Testis (tissue), 3 donors: Measurements from ENCODE around the gene SLC2A5. TPM values are rescaled to one million over a fixed set of nuclear protein-coding genes. Genes with fewer than 3 reads are reported as not detected.

Source experiments
- DNase-seq: peaks from one replicate; pipeline ENCODE4 v3.0.0-alpha.2; 2019
- H3K27ac ChIP-seq, 2 donors: fragments of 200-600 bp; sonication (generic); one replicate each; pipeline ENCODE4 v1.5.1; 2019
- H3K27me3 ChIP-seq: fragments of 200-600 bp; sonication (generic); one replicate; pipeline ENCODE4 v1.5.1; 2019
- H3K36me3 ChIP-seq: fragments of 200-600 bp; sonication (generic); one replicate; pipeline ENCODE4 v1.5.1; 2017; ENCODE audit warnings: low read depth; ENCODE audit errors: missing control alignments
- H3K4me1 ChIP-seq: fragments of 200-600 bp; sonication (generic); one replicate; pipeline ENCODE4 v1.5.1; 2019
- H3K4me3 ChIP-seq, 2 donors: fragments of 200-600 bp; sonication (generic); one replicate each; pipeline ENCODE4 v1.5.1; 2017 to 2019
- H3K9me3 ChIP-seq: fragments of 200-600 bp; sonication (generic); one replicate; pipeline ENCODE4 v1.5.1; 2017
- CTCF ChIP-seq, 3 experiments: fragments of 450-650 bp in 2 of 3; fragments of 200-600 bp in 1 of 3; sonication (generic) in 1 of 3; IDR thresholded peaks; one replicate each; pipeline ENCODE4 v1.5.1; 2016 to 2019; ENCODE audit warnings: antibody characterized with exemption in 3 of 3, mild to moderate bottlenecking in 2 of 3, moderate library complexity in 1 of 3
- POLR2A ChIP-seq: fragments of 450-650 bp; IDR thresholded peaks from one replicate; pipeline ENCODE4 v1.6.1; 2017; ENCODE audit warnings: antibody characterized with exemption, mild to moderate bottlenecking, moderate library complexity
- WGBS, 2 donors: methylation state at CpG; one replicate each; pipeline ENCODE4 v1.1.5; 2018; 5-methylcytosine and 5-hydroxymethylcytosine counted together
- intact Hi-C: fragments of 100-400 bp; cut with DNase I; formaldehyde crosslinking; loops from one replicate; pipeline ENCODE4 v1.15.1; 2023; ENCODE audit warnings: low total_unique reads
- polyA plus RNA-seq: library from polyadenylated mRNA; stranded (reverse); fragments of 350-450 nt; fragmentation: Illumina TruSeq; extraction: RNeasy Lipid Tissue Mini Kit (QIAGEN cat#74804); gene quantifications from one replicate; pipeline ENCODE4 v1.2.3, GENCODE V29; 2014; ENCODE audit warnings: low read depth, low replicate concordance; ENCODE audit not compliant: insufficient read depth
- total RNA-seq, 2 donors: library from RNA; depleted of rRNA; stranded (reverse); fragments of >200 nt; gene quantifications; one replicate each; pipeline ENCODE4 v1.2.3, GENCODE V29; 2016

SLC2A5 gene
- total and polyA plus RNA-seq, 3 donors from 2014 or later, result 74.1 to 230 (median 90.5) TPM

- Histone ChIP-seq H3K27ac (peak overlapping the region; percentile 76 to 78), H3K9me3 (no peaks in the 10 kb centered on the region), H3K27me3 (no peaks in the 10 kb centered on the region), H3K36me3 (no peaks in the 10 kb centered on the region), H3K4me1 (peaks cover 54% of the 10 kb centered on the region), H3K4me3 (no peak overlapping the region)
- no peak for TF ChIP-seq POLR2A
- TF ChIP-seq CTCF (IDR thresholded peaks at IDR 0.05), result no peak
- intact Hi-C loops, result no loop called here
- WGBS, 2 donors, result 52 to 63% methylated on average over 19 to 24 of the region's 24 CpGs
- peak; percentile 87 for DNase-seq
These were observed 2.3 kb downstream of the SLC2A5 start for GRCh38 chr1:9066945-9067807.

GRCh38 chr1:9065213-9065751 is 4.2 kb downstream of the SLC2A5 start:
- peak overlapping the region; percentile 76 to 78 for H3K27ac ChIP-seq
- 23 to 34% methylated on average over 3 to 7 of the region's 7 CpGs for WGBS, 2 donors
- peaks cover 57% of the 10 kb centered on the region for H3K4me1 ChIP-seq
- H3K4me3 ChIP-seq, result no peak overlapping the region
- no peaks in the 10 kb centered on the region for H3K27me3 ChIP-seq
- intact Hi-C loops, result no loop called here
- H3K9me3 ChIP-seq, result no peaks in the 10 kb centered on the region
- TF ChIP-seq POLR2A (no peak), CTCF (IDR thresholded peaks at IDR 0.05) (no peak)
- H3K36me3 ChIP-seq, result no peaks in the 10 kb centered on the region
- DNase-seq, result peak; percentile 83

DNA sequence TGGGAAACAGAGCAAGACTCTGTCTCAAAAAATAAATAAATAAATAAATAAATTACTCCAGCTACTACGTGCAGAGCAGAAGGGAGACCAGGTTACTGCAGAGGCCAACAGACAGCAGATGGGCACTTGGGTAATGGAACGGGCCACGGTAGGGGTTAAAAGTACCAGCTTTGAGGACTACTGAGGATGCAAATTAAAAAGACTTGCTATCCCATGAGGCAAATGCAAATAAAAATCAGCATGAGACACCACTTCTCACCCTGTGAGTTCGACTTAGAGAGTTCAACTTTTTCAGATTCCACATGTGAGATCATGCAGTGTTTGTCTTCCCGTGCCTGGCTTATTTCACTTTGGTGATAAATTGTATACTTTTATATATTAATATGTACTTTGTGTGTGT is 6.6 kb downstream of the SLC2A5 start:
- 62 to 67% methylated on average over 5 of the region's 5 CpGs for WGBS, 2 donors
- no peak overlapping the region for H3K27ac ChIP-seq
- no peaks in the 10 kb centered on the region for H3K9me3 ChIP-seq
- no peak for DNase-seq
- TF ChIP-seq CTCF (IDR thresholded peaks at IDR 0.05) (no peak), POLR2A (no peak)
- H3K27me3 ChIP-seq, result no peaks in the 10 kb centered on the region
- intact Hi-C loops, result no loop called here
- H3K4me3 ChIP-seq, result no peak overlapping the region
- H3K4me1 ChIP-seq, result peaks cover 49% of the 10 kb centered on the region
- no peaks in the 10 kb centered on the region for H3K36me3 ChIP-seq

DNA sequence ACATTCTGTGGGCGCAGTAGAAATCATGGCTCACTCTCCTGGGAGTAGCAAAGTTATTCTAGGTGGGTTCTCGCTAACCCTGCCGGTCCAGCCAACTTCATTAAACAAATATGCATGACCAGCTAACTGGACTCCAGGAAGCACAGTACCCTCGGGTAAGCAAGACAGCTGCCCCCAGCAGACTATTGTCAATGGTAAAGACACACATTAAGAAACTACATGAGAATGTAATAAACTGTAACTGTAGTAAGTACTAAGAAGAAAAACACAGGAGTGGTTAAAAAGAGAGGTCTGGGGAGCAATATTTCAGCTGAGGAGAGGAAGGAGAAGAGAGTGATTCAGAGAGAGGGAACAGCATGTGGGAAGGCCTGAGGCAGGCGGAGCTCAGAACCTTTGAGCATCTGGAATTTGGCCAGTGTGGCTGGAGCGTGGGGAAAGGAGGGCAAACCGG is 7.4 kb downstream of the SLC2A5 start:
- Histone ChIP-seq H3K4me1 (peaks cover 43% of the 10 kb centered on the region), H3K9me3 (no peaks in the 10 kb centered on the region), H3K27ac (no peak overlapping the region), H3K36me3 (no peaks in the 10 kb centered on the region), H3K27me3 (no peaks in the 10 kb centered on the region), H3K4me3 (no peak overlapping the region)
- intact Hi-C loops, result no loop called here
- DNase-seq, result no peak
- WGBS, 2 donors, result 58 to 64% methylated on average over 7 of the region's 7 CpGs
- TF ChIP-seq CTCF (IDR thresholded peaks at IDR 0.05), result no peak
- no peak for TF ChIP-seq POLR2A
